Fibroblast of skin of scalp (primary cell): ENCODE data around the gene GUSB.
"Not testable (repeated sequence)": the region's sequence is repeated elsewhere in the genome, so short reads cannot be mapped to it uniquely, and the experiment has no call there.

Experiments used
- DNase-seq: peaks from one replicate; pipeline ENCODE4 v3.0.0-alpha.2; 2013

GUSB gene

DNA sequence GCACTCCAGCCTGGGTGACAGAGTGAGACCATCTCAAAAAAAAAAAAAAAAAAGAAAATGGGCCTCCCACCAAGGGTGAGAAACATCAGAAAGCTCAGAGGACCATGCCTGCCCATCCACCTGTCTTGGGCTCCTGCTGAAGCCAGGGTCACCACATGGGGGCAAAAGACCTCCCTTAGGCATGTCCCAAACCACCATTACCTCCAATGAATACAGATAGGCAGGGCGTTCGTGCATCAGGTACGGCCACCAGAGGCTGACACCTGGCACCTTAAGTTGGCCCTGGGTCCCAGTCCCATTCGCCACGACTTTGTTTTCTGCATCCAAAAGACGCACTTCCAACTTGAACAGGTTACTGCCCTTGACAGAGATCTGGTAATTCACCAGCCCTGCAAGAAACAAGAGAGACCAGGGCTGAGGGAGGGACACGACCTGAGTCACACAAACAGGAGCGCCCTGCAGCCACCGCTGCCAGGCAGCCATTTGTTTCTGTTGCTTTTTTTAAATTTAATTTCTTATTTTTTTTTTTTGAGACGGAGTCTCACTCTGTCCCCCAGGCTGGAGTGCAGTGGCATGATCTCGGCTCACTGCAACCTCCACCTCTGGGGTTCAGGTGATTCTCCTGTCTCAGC, 6.1 kb downstream of the GUSB start:
- no peak for DNase-seq

DNA sequence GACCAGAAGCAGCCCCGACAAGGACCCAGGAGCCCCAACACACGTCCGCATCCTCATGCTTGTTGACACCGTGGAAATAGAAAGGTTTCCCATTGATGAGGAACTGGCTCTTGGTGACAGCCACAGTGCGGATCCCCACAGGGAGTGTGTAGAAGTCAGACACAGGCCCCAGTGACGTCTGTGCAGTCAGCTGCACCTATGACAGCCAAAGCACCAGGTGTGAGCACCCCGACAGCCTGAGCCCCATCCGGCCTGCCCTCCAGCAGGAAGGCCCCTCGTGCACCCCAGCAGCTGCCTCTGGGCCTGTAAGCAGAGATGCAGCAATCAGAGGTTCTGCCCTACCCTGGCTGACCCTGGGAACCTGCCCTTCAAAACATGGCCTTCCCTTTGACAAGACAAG, 7.1 kb downstream of the GUSB start:
- DNase-seq, result no peak

DNA sequence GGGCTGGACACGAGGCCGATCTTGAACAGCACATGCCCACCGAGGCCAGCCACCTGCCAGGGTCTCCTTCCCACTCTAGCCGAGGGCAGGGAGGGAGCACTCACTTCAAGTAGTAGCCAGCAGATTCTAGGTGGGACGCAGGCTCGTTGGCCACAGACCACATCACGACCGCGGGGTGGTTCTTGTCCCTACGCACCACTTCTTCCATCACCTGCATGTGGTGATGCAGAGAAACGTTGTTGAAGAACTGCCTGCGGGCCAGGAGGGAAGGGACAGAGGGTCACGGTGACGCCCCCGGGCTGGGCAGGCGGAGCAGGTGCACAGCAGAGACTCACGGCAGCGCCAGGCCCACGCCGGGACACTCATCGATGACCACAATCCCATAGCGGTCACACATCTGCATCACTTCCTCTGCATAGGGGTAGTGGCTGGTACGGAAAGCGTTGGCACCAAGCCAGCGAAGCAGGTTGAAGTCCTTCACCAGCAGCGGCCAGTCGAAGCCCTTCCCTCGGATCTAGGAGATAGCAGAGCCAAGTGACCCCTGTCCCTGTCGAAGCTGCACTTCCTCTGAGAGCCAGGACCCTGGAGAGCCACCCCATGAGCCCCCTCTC, 7.7 kb downstream of the GUSB start:
- no peak for DNase-seq

DNA sequence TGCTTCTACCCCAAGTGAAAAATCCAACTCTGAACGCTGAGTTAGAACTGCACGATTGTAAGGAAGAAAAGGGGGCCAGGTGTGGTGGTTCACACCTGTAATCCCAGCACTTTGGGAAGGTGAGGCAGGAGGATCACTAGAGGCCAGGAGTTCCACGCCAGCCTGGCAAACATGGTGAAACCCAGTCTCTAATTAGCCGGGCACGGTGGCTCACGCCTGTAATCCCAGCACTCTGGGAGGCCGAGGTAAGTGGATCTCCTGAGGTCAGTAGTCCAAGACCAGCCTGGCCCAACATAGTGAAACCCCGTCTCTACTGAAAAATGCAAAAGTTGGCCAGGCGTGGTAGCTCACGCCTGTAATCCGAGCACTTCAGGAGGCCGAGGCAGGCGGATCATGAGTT, 9.0 kb downstream of the GUSB start:
- DNase-seq, result no peak

DNA sequence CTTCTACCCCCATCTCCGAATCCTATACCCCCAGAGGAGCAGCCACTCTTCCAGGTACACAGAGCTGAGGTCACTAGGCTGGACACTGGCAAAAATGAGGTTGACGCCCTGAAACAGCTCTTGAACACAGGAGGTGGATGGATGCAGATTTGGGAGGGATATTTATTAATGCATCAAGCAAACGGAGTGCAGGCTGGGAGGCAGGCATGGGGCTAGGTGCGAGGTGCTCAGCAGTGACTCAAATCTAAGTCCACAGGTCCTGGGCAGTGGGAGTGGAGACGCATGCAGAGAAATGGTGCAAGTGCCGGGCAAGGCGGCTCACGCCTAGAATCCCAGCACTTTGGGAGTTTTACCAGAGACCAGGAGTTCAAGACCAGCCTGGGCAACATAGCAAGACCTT, 11.0 kb downstream of the GUSB start:
- DNase-seq, result no peak

DNA sequence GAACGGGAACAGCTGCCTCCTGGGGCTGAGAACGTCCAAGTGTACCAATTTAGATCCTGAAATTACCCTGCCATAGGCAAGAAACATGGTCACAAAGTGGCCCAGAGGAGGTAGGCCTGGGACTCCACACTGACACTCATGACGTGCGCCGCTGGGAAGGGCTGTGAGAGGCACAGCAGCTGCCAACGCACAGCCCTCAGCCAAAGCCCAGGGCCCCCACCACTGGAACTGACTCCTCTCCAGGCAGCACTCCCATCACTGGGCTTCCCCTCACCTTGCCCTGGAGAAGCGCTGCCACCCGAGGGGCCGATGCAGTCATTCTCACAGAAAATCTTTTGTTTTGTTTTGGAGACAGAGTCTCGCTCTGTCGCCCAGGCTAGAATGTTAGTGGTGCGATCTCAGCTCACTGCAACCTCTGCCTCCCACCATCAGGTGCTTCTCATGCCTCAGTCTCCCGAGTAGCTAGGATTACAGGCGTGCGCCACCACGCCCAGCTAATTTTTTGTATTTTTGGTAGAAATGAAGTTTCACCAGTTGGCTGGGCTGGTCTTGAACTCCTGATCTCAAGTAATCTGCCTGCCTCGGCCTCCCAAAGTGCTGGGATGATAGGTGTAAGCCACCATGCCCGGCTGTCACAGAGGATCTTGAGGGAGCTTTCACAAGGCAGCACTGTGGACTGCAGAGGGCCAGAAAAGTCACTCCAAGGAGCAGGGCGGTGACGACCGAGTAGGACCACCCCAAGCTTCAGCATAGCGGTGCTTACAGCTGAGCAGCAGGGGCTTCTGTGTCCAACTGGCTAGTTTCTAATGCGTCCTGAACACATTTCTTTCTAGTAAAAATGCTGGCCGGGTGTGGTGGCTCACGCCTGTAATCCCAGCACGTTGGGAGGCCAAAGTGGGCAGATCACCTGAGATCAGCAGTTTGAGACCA, 13.5 kb downstream of the GUSB start:
- no peak for DNase-seq

DNA sequence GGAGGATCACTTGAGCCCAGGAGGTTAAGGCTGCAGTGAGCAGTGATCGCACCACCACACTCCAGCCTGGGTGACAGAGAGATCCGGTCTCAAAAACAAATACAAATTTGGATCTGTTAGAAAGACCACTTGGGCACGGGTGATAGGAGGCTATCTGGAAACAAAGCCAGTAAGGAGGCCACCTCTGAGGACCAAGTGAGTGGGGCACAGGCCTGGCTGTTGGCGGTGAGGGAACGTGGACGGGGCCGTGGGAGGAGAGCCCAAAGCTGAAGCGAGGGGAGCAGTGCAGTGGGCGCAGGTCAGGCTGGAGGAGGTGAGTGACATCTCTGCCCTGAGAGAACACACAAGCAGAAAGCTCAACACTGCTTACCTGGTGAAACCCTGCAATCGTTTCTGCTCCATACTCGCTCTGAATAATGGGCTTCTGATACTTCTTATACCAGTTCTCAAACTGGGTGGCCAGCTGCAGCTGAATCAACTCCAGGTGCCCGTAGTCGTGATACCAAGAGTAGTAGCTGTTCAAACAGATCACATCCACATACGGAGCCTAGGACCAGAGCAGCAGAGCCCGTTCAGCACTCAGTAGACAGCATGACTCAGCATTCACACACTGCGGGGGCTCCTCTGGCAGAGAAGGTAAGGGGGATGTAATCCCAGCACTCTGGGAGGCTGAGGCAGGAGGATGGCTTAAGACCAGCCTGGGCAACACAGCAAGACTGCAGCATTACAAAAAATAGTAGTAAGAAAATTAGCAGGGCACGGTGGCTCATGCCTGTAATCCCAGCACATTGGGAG, 14.5 kb downstream of the GUSB start:
- DNase-seq, result no peak

DNA sequence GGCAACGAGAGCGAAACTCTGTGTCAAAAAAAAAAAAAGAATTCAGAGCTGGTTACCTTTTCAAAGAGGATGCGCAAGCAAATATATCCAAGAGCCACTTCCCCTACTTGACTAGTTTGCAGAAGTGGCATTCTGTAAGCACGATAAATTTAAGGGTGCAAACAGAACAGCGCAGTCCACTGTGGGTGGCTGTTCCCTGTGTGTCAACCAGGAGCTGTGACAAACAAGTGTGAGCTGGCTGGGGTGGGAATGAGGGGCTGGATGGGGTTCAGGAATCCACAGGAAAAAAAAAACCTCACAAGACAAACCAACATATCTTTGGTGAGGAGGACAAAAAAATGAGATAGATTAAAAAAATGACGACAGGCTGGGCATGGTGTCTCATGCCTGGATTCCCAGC, 15.9 kb downstream of the GUSB start:
- DNase-seq, result no peak

DNA sequence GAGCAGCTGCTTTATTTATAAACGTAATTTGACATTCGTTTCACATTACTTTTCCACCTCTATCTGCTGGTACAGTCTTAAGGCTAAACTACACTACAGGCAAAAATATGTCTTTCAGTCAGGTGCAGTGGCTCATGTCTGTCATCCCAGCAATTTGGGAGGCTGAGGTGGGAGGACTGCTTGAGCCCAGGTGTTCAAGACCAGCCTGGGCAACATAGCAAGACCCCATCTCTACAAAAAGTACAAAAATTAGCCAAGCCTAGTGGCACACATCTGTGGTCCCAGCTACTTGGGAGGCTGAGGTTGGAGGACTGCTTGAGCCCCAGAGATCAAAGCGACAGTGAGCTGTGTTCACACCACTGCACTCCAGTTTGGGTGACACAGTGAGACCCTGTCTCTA, 17.3 kb downstream of the GUSB start:
- not testable (repeated sequence) for DNase-seq

DNA sequence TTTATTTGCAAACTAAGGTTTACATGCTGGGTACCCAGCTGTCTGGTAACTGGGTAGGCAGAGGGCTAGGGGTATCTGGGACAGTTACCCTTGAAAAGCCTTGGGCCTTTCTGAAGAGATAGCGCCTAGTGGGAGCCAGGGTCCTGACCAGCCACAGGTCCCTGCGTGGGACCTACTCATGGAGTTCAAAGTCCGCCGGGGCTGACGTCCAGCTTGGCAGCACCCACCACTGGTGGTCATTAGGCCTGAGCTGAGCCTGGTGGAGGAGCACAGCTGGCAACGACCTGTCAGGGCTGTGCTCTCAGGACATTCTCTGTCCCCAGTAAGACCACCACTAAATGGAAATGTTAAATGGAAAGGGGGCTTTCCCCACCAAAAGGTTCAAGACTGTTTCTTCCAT, 20.0 kb downstream of the GUSB start:
- DNase-seq, result no peak

DNA sequence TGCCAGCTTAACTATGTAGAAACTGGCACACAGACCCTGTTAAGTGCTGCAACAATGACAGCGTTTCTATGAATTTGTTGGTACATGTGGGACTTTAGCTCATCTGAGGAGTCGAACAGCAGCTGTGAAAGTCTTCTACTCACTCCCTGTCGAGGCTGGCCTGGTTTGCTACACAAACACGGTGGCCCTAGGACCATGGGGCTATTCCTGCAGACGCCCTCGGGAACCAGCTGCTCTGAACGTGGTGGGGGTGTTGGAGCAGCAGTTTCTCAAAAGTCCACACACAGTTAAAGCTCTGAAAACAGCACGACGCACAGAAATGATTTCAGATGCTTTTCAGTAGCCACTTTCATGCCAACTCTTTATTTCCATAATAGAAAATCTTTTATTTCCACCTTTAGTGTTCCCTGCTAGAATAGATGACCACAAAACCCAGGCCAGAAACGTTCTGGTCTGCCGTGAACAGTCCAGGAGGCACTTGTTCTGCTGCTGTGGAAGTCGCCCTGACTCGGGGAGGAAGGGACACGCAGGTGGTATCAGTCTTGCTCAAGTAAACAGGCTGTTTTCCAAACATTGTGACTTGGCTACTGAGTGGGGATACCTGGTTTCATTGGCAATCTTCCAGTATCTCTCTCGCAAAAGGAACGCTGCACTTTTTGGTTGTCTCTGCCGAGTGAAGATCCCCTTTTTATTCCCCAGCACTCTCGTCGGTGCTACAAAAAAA, 21.5 kb downstream of the GUSB start:
- DNase-seq, result no peak

DNA sequence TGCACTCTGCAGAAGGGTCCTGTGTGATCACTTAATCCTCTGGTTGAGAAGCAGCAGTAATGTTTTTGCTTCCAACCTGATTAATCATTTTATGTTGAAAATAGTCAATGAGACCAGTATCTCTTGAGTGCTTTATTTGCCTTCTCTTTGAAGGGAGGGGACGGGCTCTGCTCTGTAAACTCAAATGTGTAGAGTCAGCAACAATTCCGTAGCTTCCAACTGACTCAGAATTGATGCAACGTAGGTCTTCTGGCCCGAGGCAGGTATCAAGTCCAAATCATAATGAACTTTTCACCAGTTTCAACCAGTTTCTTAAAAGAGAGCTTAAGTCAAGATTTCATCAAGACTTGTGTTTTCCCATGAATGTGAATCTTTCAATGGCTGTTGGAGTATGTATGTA, 26.3 kb downstream of the GUSB start:
- DNase-seq, result no peak

DNA sequence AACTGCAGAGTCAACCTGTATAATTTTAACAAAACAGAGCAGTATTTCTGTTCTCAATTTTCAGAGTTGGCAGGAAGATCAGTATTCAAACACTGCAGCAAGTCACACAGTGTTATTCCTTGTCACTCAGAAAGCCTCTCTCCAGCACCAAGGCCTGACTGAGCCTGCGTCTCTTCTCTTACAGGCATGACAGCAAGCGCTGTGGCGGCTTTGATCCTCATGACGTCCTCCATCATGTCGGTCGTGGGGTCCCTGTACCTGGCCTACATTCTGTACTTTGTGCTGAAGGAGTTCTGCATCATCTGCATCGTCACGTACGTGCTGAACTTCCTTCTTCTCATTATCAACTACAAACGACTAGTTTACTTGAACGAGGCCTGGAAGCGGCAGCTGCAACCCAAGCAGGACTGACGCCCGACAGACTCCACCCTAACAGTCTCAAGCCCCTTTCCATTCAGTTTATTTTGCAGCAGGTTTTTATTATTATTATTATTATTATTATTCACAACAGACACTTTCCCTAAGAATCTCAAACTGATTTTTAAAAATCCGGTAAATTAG, 28.0 kb downstream of the GUSB start:
- no peak for DNase-seq

DNA sequence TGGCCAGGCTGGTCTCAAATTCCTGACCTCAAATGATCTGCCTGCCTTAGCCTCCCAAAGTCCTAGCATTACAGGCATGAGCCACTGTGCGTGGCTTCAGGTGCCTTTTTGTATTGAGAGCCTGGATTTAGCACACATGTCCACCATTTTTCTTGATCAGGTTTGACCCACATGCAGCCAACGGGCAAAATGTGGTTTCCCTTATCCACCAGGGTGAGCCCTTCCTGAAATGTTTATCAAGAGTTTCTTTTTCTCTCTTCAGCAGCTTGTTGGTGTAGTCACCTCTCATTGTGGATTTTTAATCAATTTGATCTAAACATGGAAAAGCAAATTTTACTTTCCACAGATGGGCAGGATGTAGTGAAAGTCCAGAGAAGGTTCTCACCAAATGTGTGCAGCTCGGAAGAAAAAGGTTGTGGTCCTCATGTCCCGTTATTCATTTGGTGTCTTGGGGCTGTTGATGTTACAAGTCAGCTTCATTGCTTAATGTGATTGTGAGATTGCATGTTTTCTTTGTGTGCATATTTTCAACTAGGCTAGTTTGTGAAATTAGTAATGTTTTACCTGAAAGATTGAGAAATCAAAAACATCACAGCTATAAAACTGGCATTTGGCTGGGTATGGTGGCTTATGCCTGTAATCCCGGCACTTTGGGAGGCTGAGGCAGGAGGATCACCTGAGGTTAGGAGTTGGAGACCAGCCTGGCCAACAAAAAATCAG, 28.9 kb downstream of the GUSB start:
- DNase-seq, result no peak

DNA sequence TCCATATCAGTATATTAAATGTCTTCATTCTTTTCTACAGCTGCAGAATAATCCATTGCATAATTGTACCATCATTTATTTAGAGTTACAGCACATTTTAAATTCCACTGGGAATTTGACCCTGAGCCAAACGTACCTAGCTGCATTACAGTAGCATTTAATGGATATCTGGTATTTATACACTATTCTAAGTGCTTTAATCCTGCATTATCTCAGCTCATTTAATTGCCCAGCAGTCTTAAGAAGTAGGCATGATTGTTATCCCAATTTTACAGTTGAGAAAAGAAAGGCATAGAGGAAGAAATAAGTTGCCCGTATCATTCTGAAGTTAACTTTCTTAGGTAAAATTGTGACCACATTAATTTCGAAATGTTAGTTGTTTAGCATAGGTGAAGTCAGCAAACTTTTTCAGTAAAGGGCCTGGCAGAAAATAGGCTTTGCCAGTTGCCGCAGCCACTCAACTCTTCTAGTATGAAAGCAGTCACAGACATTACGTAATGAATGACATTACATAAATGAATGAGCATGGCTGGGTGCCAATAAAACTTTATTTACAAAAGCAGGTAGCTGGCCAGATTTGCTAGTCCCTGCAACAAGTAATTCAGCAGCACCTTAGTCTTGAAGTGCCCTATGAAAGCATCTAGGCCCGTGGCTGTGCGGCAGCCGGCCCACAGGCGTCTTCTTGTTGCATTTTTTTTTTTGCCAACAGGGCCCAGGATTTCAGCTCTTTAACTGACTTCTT, 30.0 kb downstream of the GUSB start:
- DNase-seq, result no peak

DNA sequence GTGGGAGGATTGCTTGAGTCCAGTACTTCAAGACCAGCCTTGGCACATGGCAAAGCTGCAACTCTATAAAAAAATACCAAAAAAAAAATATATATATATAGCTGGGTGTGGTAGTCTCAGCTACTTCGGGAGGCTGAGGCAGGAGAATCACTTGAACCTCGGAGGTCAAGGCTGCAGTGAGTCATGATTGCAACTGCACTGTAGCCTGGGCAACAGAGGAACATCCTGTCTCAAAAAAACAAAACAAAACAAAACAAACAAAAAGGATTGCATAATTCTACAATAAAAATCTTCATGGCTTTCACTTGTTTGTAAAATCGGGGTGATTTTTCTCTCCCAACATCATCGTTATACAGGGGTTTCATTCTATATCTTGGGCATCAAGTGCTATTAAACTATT, 35.1 kb downstream of the GUSB start:
- DNase-seq, result no peak

DNA sequence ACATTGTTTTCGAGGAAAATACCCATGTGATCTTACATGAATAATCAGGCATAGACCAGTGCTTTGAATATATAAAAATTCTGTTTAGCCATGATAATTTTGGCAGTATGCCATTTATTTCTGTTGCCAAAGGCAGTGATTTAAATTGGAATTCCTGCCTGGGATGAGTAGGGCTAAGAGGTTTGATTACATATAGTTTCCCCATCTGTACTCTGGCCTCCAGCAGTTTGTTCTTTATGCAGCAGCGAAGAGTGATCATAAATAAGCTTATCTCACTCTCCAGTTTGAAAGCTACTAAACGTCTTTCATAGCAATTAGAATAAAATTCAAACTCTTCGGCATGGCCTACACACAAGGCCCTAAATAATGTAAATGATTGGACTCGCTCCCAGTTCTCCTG, 36.2 kb downstream of the GUSB start:
- DNase-seq, result not testable (repeated sequence)

DNA sequence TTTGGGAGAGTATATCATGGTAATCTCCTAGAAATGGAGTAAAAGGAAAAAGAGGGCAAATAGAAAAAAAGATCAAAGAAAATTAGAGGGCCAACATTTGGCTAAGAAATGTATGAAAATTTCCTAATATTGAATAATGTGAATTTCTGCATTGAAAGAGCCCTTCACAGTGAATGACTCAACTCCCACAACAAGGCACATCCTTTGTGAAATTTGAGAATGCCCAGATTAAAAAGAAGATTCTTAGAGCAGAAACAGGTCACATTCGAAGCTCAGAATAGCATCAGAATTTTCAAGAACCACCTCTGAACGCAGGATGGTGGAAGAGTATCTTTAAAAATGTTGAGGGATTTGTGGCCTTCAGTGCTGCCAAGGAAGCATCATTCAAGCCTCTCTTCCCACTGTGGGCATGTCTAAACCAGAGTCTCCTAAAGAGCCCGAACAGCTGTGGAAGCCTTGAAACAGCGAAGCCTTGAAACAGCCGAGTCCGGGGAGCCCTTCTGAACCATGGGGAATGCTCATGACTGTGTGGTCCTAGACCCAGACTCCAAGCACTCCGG, 43.6 kb downstream of the GUSB start:
- peak; percentile 6 for DNase-seq

DNA sequence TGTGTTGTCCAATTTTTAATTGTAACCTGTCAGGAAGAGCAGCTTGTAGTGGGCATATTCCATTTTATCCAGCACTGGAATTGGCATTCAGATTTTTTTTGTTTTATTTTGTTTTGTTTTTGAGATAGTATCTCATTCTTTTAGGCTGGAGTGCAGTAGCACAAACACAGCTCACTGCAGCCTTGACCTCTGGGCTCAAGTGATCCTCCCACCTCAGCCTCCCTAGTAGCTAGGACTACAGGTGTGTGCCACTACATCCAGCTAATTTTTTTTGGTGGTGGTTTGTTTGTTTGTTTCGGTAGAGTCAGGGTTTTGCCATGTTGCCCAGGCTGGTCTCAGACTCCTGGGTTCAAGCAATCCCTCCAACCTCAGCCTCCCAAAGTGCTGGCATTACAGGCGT, 44.7 kb downstream of the GUSB start:
- DNase-seq, result no peak

DNA sequence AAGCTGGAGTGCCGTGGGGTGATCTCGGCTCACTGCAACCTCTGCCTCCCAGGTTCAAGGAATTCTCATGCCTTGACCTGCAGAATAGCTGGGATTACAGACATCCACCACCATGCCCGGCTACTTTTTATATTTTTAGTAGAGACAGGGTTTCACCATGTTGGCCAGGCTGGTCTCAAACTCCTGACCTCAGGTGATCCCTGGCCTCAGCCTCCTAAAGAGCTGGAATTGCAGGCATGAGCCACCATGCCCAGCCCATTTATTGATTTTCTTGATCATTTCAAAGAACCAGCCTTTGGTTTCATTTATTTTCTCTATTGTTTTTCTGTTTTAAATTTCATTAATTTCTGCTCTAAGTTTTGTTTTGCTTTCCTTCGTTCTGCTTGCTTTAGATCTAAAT, 50.3 kb downstream of the GUSB start:
- no peak for DNase-seq
